C4-2B (cell line): Measurements from ENCODE around the gene MAP3K5.

Experiments
- CTCF ChIP-seq: fragments of 450-650 bp; conservative IDR thresholded peaks from 2 replicates; pipeline ENCODE4 v1.5.1; 2017; ENCODE audit warnings: mild to moderate bottlenecking
- ZFX ChIP-seq: fragments of 450-650 bp; IDR thresholded peaks from 2 replicates; pipeline ENCODE4 v1.6.1; 2017

- TF ChIP-seq CTCF: no peak
- TF ChIP-seq ZFX: no peak
These were observed 280.9 kb downstream of the MAP3K5 start for GRCh38 chr6:136511397-136511796.
